Skin epidermis (tissue), 12 donors: Measurements from ENCODE around the gene DNM2.
A peak's percentile ranks its signal among the peaks of the same experiment; 100 is the strongest.
"Not testable (repeated sequence)": the region's sequence is repeated elsewhere in the genome, so short reads cannot be mapped to it uniquely, and the experiment has no call there.

ENCODE experiments used
- H3K27ac ChIP-seq, 21 experiments: fragments of 200-600 bp; sonication (generic) in 11 of 21; one replicate each; pipeline ENCODE4 v1.5.0; 2020; ENCODE audit warnings: mild to moderate bottlenecking in 3 of 21, inconsistent platforms in 2 of 21, moderate library complexity in 2 of 21
- H3K4me3 ChIP-seq, 7 experiments: fragments of 200-600 bp; sonication (generic) in 2 of 7; one replicate each; pipeline ENCODE4 v1.5.0; 2020; ENCODE audit warnings: inconsistent platforms in 2 of 7, mild to moderate bottlenecking in 2 of 7, moderate library complexity in 1 of 7

The DNM2 gene

GRCh38 chr19:10848230-10848856, 130.5 kb downstream of the DNM2 start, which contains the start of gene C19orf38:
Gene C19orf38, plus strand, starts transcription at chr19:10848415. Its CDS starts 94 bp downstream, at chr19:10848509.
- H3K27ac ChIP-seq: peak within 1 kb of the TSS in 5 of 21 experiments; percentile 10 to 72 (median 15)
- H3K4me3 ChIP-seq: no peak within 1 kb of the TSS

- Histone ChIP-seq H3K27ac (no peak overlapping the region), H3K4me3 (no peak overlapping the region)
Measured at GRCh38 chr19:10850631-10851030, 132.8 kb downstream of the DNM2 start.

- H3K4me3 ChIP-seq: no peak overlapping the region
- no peak overlapping the region for H3K27ac ChIP-seq
Measured at GRCh38 chr19:10852098-10852800, 134.4 kb downstream of the DNM2 start.

GRCh38 chr19:10852941-10853340, 135.1 kb downstream of the DNM2 start:
- Histone ChIP-seq H3K4me3 (no peak overlapping the region), H3K27ac (no peak overlapping the region)

- Histone ChIP-seq H3K4me3 (no peak overlapping the region), H3K27ac (no peak overlapping the region)
Measured at GRCh38 chr19:10854350-10855089, 136.6 kb downstream of the DNM2 start.

- H3K27ac ChIP-seq: no peak overlapping the region
Measured at GRCh38 chr19:10855879-10856522, 138.1 kb downstream of the DNM2 start.

GRCh38 chr19:10856899-10857298, 139.0 kb downstream of the DNM2 start:
- H3K27ac ChIP-seq, H3K4me3 ChIP-seq: not testable (repeated sequence)

More at GRCh38 chr19:10855879-10856522, 138.1 kb downstream of the DNM2 start:
- no peak overlapping the region for H3K4me3 ChIP-seq

- H3K27ac ChIP-seq: no peak overlapping the region
- no peak overlapping the region for H3K4me3 ChIP-seq
Measured at GRCh38 chr19:10858204-10858828, 140.4 kb downstream of the DNM2 start.

GRCh38 chr19:10861103-10861651, 143.3 kb downstream of the DNM2 start:
- Histone ChIP-seq H3K4me3 (no peak overlapping the region), H3K27ac (no peak overlapping the region)

- Histone ChIP-seq H3K4me3 (no peak overlapping the region), H3K27ac (no peak overlapping the region)
Measured at GRCh38 chr19:10862561-10863106, 144.8 kb downstream of the DNM2 start.

GRCh38 chr19:10863107-10863717, 145.3 kb downstream of the DNM2 start:
- no peak overlapping the region for H3K4me3 ChIP-seq
- H3K27ac ChIP-seq: peak overlapping the region in 2 of 21 experiments; percentile 18 to 47

GRCh38 chr19:10864538-10864899, 146.6 kb downstream of the DNM2 start:
- Histone ChIP-seq H3K4me3 (peak overlapping the region in 1 of 7 experiments; percentile 10), H3K27ac (peak overlapping the region in 3 of 21 experiments; percentile 12 to 47 (median 18))

GRCh38 chr19:10866495-10866894, 148.6 kb downstream of the DNM2 start:
- Histone ChIP-seq H3K27ac (no peak overlapping the region), H3K4me3 (no peak overlapping the region)

- Histone ChIP-seq H3K4me3 (no peak overlapping the region), H3K27ac (no peak overlapping the region)
Measured at GRCh38 chr19:10868872-10869547, 151.1 kb downstream of the DNM2 start.

GRCh38 chr19:10869872-10870311, 152.0 kb downstream of the DNM2 start:
- not testable (repeated sequence) for H3K4me3 ChIP-seq
- peak overlapping the region in 4 of 21 experiments; percentile 78 to 89 (median 82) for H3K27ac ChIP-seq

GRCh38 chr19:10870501-10870954, 152.6 kb downstream of the DNM2 start:
- Histone ChIP-seq H3K4me3 (peak overlapping the region; percentile 17 to 39 (median 27)), H3K27ac (peak overlapping the region in 19 of 21 experiments; percentile 31 to 89 (median 71))

GRCh38 chr19:10870955-10871603, 153.2 kb downstream of the DNM2 start, which contains the start of gene CARM1:
Gene CARM1, plus strand, starts transcription at chr19:10871553. Its CDS starts 150 bp downstream, at chr19:10871703.
- Histone ChIP-seq H3K4me3 (peak within 1 kb of the TSS; percentile 69 to 97 (median 85)), H3K27ac (peak within 1 kb of the TSS; percentile 69 to 96 (median 92))
